Measurements from ENCODE around the gene PAPSS1.

GRCh38 chr4:107693132-107693531 is 26.9 kb downstream of the PAPSS1 start:
- TF ChIP-seq CBX2 (IDR thresholded peaks at IDR 0.05; ENCODE audit: borderline replicate concordance, low read depth) (no peak), CHD2 (IDR thresholded peaks at IDR 0.05; ENCODE audit: low read length, partially characterized antibody) (no peak), POLR2A (IDR thresholded peaks at IDR 0.05; ENCODE audit: low read length) (no peak), SMC3 (IDR thresholded peaks at IDR 0.05) (no peak), MAX (IDR thresholded peaks at IDR 0.05) (no peak), HDAC2 (IDR thresholded peaks at IDR 0.05) (no peak), RARB (CRISPR knock-in tag; IDR thresholded peaks at IDR 0.05) (no peak), RFX5 (IDR thresholded peaks at IDR 0.05) (no peak), CHD4 (IDR thresholded peaks at IDR 0.05; ENCODE audit: borderline replicate concordance) (no peak), RNF2 (IDR thresholded peaks at IDR 0.05; ENCODE audit: borderline replicate concordance, low read depth) (no peak), CBX8 (IDR thresholded peaks at IDR 0.05) (no peak), NPAS2 (CRISPR knock-in tag; IDR thresholded peaks at IDR 0.05; ENCODE audit: borderline replicate concordance) (no peak), ESRRA (IDR thresholded peaks at IDR 0.05; ENCODE audit: borderline replicate concordance, low read length) (no peak)
- TF ChIP-seq, protein P1, sequence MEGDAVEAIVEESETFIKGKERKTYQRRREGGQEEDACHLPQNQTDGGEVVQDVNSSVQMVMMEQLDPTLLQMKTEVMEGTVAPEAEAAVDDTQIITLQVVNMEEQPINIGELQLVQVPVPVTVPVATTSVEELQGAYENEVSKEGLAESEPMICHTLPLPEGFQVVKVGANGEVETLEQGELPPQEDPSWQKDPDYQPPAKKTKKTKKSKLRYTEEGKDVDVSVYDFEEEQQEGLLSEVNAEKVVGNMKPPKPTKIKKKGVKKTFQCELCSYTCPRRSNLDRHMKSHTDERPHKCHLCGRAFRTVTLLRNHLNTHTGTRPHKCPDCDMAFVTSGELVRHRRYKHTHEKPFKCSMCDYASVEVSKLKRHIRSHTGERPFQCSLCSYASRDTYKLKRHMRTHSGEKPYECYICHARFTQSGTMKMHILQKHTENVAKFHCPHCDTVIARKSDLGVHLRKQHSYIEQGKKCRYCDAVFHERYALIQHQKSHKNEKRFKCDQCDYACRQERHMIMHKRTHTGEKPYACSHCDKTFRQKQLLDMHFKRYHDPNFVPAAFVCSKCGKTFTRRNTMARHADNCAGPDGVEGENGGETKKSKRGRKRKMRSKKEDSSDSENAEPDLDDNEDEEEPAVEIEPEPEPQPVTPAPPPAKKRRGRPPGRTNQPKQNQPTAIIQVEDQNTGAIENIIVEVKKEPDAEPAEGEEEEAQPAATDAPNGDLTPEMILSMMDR (IDR thresholded peaks at IDR 0.05) = no peak

All from A549 (cell line).